AG04450 (cell line): ENCODE results near the gene PURA. TPM values are rescaled to one million over a fixed set of nuclear protein-coding genes. Genes with fewer than 3 reads are reported as not detected.

Source experiments
- CTCF ChIA-PET: fragments of 300-600, 350-600 bp; formaldehyde crosslinking; extraction: SDS; loops from one replicate; lab custom pipeline; 2022; ENCODE audit warnings: antibody characterized with exemption, inconsistent platforms; lab: Charles Lee
- POLR2A ChIA-PET: fragments of 350-600 bp; formaldehyde crosslinking; extraction: SDS; loops from one replicate; lab custom pipeline; 2021; ENCODE audit warnings: antibody characterized with exemption, inconsistent platforms; lab: Yijun Ruan, JAX
- DNase-seq: peaks from one replicate; pipeline ENCODE4 v3.0.0-alpha.2; 2011; ENCODE audit warnings: low read depth, low spot score
- H3K27ac ChIP-seq: one replicate; pipeline ENCODE4 v1.5.1; 2012; ENCODE audit warnings: low read depth, low read length, control low read depth
- H3K27me3 ChIP-seq: one replicate; pipeline ENCODE4 v1.6.0; 2012; ENCODE audit warnings: low read length; ENCODE audit not compliant: control insufficient read depth, insufficient read depth
- H3K4me3 ChIP-seq: 2 replicates; pipeline ENCODE4 v1.5.1; 2011; ENCODE audit warnings: mild to moderate bottlenecking, low read depth, low read length, control low read depth
- H3K9me3 ChIP-seq: 2 replicates; pipeline ENCODE4 v1.5.1; 2012; ENCODE audit warnings: low read length; ENCODE audit not compliant: control insufficient read depth, insufficient read depth
- polyA plus RNA-seq: library from polyadenylated mRNA; depleted of rRNA; stranded (reverse); fragments of >200 nt; gene quantifications from 2 replicates; pipeline ENCODE4 v1.2.3, GENCODE V29; 2011
- TF ChIP-seq, protein P1 (sequence below): IDR thresholded peaks from 2 replicates; pipeline ENCODE4 v1.5.1; 2011; ENCODE audit warnings: low read depth, low read length, control low read depth, inconsistent platforms

PURA gene
- polyA plus RNA-seq, 1 experiment = 4.5 TPM

GRCh38 chr5:140104100-140104499 lies 9.8 kb upstream of the PURA start:
- Histone ChIP-seq H3K27ac (no peak overlapping the region), H3K4me3 (no peak overlapping the region), H3K27me3 (peaks cover 28% of the 10 kb centered on the region), H3K9me3 (no peaks in the 10 kb centered on the region)
- POLR2A ChIA-PET = no interaction called here
- no peak for DNase-seq
- CTCF ChIA-PET = interaction anchor here (5.2 kb wide), 1 partner anchor 41 kb away, joined by 45 read pairs; no protein-coding TSS in a partner anchor
- TF ChIP-seq, protein P1, sequence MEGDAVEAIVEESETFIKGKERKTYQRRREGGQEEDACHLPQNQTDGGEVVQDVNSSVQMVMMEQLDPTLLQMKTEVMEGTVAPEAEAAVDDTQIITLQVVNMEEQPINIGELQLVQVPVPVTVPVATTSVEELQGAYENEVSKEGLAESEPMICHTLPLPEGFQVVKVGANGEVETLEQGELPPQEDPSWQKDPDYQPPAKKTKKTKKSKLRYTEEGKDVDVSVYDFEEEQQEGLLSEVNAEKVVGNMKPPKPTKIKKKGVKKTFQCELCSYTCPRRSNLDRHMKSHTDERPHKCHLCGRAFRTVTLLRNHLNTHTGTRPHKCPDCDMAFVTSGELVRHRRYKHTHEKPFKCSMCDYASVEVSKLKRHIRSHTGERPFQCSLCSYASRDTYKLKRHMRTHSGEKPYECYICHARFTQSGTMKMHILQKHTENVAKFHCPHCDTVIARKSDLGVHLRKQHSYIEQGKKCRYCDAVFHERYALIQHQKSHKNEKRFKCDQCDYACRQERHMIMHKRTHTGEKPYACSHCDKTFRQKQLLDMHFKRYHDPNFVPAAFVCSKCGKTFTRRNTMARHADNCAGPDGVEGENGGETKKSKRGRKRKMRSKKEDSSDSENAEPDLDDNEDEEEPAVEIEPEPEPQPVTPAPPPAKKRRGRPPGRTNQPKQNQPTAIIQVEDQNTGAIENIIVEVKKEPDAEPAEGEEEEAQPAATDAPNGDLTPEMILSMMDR = no peak

- no peaks in the 10 kb centered on the region for H3K9me3 ChIP-seq
- TF ChIP-seq, protein P1 = no peak
- no peak for DNase-seq
- CTCF ChIA-PET = interaction anchor here (1.3 to 5.2 kb wide), 5 partner anchors 10 to 329 kb away, joined by 3 to 45 read pairs (median 5); no protein-coding TSS in a partner anchor
- H3K27ac ChIP-seq = no peak overlapping the region
- no peak overlapping the region for H3K4me3 ChIP-seq
- POLR2A ChIA-PET = no interaction called here
- H3K27me3 ChIP-seq = peaks cover 17% of the 10 kb centered on the region
Observed at GRCh38 chr5:140106101-140106500, 7.8 kb upstream of the PURA start.

DNA sequence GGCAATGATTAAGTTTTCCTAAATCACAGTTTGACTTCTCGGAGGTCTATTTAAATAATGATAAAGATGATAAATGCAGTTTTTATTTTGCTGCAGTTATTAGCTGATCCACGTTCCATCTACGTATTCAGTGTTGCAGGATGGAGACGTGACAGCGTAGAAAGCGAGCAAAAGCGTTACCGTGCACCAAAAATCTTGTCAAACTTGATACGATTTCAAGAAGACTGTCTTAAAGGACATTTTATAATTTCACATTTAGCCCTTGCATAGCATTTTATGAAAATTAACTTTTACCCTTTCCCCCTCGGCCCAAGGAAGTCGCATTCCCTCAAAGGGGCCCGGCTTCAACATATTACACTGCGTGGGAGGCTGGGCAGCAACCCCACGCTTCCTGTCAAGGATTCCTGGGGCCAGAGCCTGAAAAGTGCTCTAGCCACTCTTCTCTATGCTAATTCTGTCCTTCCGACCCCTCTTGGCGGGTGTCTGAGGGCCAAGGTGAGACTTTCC lies 7.1 kb upstream of the PURA start:
- TF ChIP-seq, protein P1 = no peak
- ChIA-PET CTCF (interaction anchor here (0.7 to 2.3 kb wide), 2 partner anchors 33 to 37 kb away, joined by 5 to 18 read pairs; no protein-coding TSS in a partner anchor), POLR2A (interaction anchor here (1.0 to 2.0 kb wide), 2 partner anchors 10 to 39 kb away, joined by 3 to 4 read pairs; no protein-coding TSS in a partner anchor)
- DNase-seq = no peak
- Histone ChIP-seq H3K4me3 (peak overlapping the region; percentile 79), H3K9me3 (no peaks in the 10 kb centered on the region), H3K27ac (peak overlapping the region; percentile 87), H3K27me3 (peaks cover 18% of the 10 kb centered on the region)

DNA sequence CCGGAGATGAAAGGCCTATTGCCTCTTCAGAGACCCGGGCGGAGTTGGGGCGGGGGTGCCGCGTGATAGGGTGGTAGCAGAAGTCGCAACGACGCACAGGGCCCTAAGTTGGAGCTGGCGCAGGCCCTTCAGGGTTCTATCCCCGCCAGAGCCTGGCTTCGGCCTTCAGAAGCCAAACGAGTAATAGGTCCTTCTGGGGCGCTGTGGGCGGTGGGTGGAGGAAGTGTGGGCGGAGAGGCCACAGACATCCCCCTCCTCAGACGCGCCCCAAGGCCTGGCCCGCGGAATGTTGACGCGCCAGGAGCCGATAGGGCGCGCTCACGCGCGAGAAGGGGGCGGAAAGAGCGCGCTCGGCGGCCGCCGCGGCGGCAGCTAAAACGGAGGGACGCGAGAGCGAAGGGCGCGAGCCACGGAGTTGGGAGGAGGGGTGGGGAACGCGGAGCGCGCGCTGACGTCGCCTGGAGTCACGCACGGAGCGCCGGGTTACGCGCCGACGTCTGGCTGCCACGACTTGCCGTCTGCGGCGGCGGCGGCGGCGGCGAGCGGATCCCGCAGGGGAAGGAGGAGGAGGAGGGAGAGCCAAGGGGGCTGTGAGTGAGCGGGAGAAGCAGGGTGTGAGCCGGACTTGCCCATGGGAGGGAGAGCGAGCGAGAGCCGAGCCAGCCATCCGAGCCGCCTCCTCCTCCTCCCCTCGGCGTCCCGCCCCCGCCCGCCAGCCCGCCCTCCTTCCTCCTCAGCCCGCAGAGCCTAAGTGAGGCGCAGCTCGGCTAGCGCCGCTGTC lies 6.4 kb upstream of the PURA start:
- CTCF ChIA-PET = interaction anchor here (0.6 to 0.8 kb wide), 6 partner anchors 31 to 239 kb away, joined by 3 to 6 read pairs (median 4); no protein-coding TSS in a partner anchor
- H3K27ac ChIP-seq = peak overlapping the region; percentile 88
- TF ChIP-seq, protein P1 = peak; percentile 14
- peak overlapping the region; percentile 79 for H3K4me3 ChIP-seq
- H3K27me3 ChIP-seq = peaks cover 19% of the 10 kb centered on the region
- POLR2A ChIA-PET = interaction anchor here (0.5 to 2.0 kb wide), 6 partner anchors 10 to 160 kb away, joined by 3 to 4 read pairs (median 3); no protein-coding TSS in a partner anchor
- H3K9me3 ChIP-seq = no peaks in the 10 kb centered on the region
- peak; percentile 80 for DNase-seq
